AG08395 (cell line): ENCODE data around the gene EEF1A2.
A peak's percentile ranks its signal among the peaks of the same experiment; 100 is the strongest.

Source experiments
- DNase-seq: peaks from one replicate; pipeline ENCODE4 v3.0.0; 2012; ENCODE audit warnings: mixed read lengths, low spot score

The EEF1A2 gene

GRCh38 chr20:63536997-63537524 lies 38.2 kb upstream of the EEF1A2 start, which contains the start of gene PTK6:
TSS of gene PTK6 (minus strand) at chr20:63537376. CDS start at chr20:63537314, 62 bp downstream.
- no peak for DNase-seq

GRCh38 chr20:63536241-63536977 lies 37.5 kb upstream of the EEF1A2 start:
- peak; percentile 81 for DNase-seq

GRCh38 chr20:63534831-63535651 lies 36.2 kb upstream of the EEF1A2 start:
- DNase-seq, result peak; percentile 21

GRCh38 chr20:63534427-63534830 lies 35.5 kb upstream of the EEF1A2 start:
- no peak for DNase-seq

GRCh38 chr20:63533871-63534393 lies 35.0 kb upstream of the EEF1A2 start:
- no peak for DNase-seq

GRCh38 chr20:63533388-63533787 lies 34.5 kb upstream of the EEF1A2 start:
- no peak for DNase-seq

GRCh38 chr20:63532449-63532971 lies 33.6 kb upstream of the EEF1A2 start:
- DNase-seq, result no peak

- DNase-seq, result no peak
These were observed 33.0 kb upstream of the EEF1A2 start for GRCh38 chr20:63531686-63532448.

- no peak for DNase-seq
These were observed 31.9 kb upstream of the EEF1A2 start for GRCh38 chr20:63530788-63531160.

GRCh38 chr20:63529861-63530787 lies 31.2 kb upstream of the EEF1A2 start:
- DNase-seq, result no peak

GRCh38 chr20:63529180-63529860 lies 30.4 kb upstream of the EEF1A2 start:
- DNase-seq, result no peak

- no peak for DNase-seq
These were observed 28.3 kb upstream of the EEF1A2 start for GRCh38 chr20:63527184-63527583.

GRCh38 chr20:63525971-63526370 lies 27.1 kb upstream of the EEF1A2 start:
- DNase-seq, result no peak

GRCh38 chr20:63525185-63525584 lies 26.3 kb upstream of the EEF1A2 start:
- DNase-seq, result no peak

GRCh38 chr20:63522981-63523611 lies 24.2 kb upstream of the EEF1A2 start:
- no peak for DNase-seq

GRCh38 chr20:63522091-63522868 lies 23.4 kb upstream of the EEF1A2 start:
- DNase-seq, result no peak

GRCh38 chr20:63521602-63522001 lies 22.7 kb upstream of the EEF1A2 start:
- no peak for DNase-seq

GRCh38 chr20:63520934-63521601 lies 22.2 kb upstream of the EEF1A2 start:
- DNase-seq, result peak; percentile 81
